KMS-11 (cell line): ENCODE data around the gene PLEKHM3.

Source experiments
- H2AFZ ChIP-seq: fragments of 200-600 bp; sonication (generic); 2 replicates; pipeline ENCODE4 v1.6.1; 2016; ENCODE audit warnings: antibody characterized with exemption, mixed run types, low read depth
- H3K27ac ChIP-seq: fragments of 200-600 bp; sonication (generic); 2 replicates; pipeline ENCODE4 v1.6.1; 2016; ENCODE audit warnings: mild to moderate bottlenecking, mixed run types
- H3K27me3 ChIP-seq: fragments of 200-600 bp; sonication (generic); 2 replicates; pipeline ENCODE4 v1.6.1; 2017; ENCODE audit warnings: mild to moderate bottlenecking, low read depth, mixed run types, moderate library complexity; ENCODE audit not compliant: insufficient read depth
- H3K36me3 ChIP-seq: fragments of 200-600 bp; sonication (generic); 2 replicates; pipeline ENCODE4 v1.6.1; 2017; ENCODE audit warnings: mild to moderate bottlenecking, mixed run types; ENCODE audit not compliant: insufficient read depth
- H3K4me1 ChIP-seq: fragments of 200-600 bp; sonication (generic); 2 replicates; pipeline ENCODE4 v1.6.1; 2016; ENCODE audit warnings: mild to moderate bottlenecking, low read depth, mixed run types; ENCODE audit not compliant: poor library complexity, severe bottlenecking
- H3K4me2 ChIP-seq: fragments of 200-600 bp; sonication (generic); 2 replicates; pipeline ENCODE4 v1.7.0; 2016; ENCODE audit warnings: mild to moderate bottlenecking, mixed run types
- H3K4me3 ChIP-seq: fragments of 200-600 bp; sonication (generic); IDR thresholded peaks from 2 replicates; pipeline ENCODE4 v1.6.1; 2017; ENCODE audit warnings: low read depth, low read length, mixed read lengths; ENCODE audit not compliant: insufficient read depth
- H3K79me2 ChIP-seq: fragments of 200-600 bp; sonication (generic); 2 replicates; pipeline ENCODE4 v1.6.1; 2016; ENCODE audit warnings: low read depth, mixed run types; ENCODE audit not compliant: insufficient read depth
- H3K9ac ChIP-seq: fragments of 200-600 bp; sonication (generic); 2 replicates; pipeline ENCODE4 v1.6.1; 2016; ENCODE audit warnings: mild to moderate bottlenecking, mixed run types
- H4K20me1 ChIP-seq: fragments of 200-600 bp; sonication (generic); 2 replicates; pipeline ENCODE4 v1.6.1; 2016; ENCODE audit warnings: mild to moderate bottlenecking, mixed run types; ENCODE audit not compliant: insufficient read depth
- TF ChIP-seq, protein P1 (sequence below): fragments of 200-600 bp; sonication (generic); conservative IDR thresholded peaks from 2 replicates; pipeline ENCODE4 v1.6.1; 2017; ENCODE audit warnings: low read depth, mild to moderate bottlenecking, antibody characterized with exemption, low read length, moderate library complexity, mixed read lengths

PLEKHM3 gene

DNA sequence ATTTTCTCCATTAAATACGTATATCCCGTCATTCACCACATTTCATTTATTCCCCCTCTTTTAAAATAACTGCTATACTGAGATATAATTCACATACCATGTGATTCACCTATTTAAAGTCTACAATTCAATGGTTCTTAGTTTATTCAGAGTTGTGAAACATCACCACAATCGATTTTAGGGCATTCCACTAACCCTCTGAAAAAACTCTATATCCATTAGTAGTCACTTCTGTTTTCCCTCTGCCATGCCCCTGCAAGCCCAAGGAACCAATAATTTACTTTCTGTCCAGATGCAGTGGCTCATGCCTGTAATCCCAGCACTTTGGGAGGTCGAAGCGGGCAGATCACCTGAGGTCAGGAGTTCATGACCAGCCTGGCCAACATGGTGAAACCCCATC lies 160.1 kb downstream of the PLEKHM3 start:
- Histone ChIP-seq H2AFZ (no peak overlapping the region), H3K79me2 (no peaks in the 10 kb centered on the region), H4K20me1 (no peaks in the 10 kb centered on the region), H3K4me1 (peaks cover 15% of the 10 kb centered on the region), H3K27ac (no peak overlapping the region), H3K9ac (no peak overlapping the region), H3K27me3 (no peaks in the 10 kb centered on the region), H3K4me3 (no peak overlapping the region), H3K36me3 (no peaks in the 10 kb centered on the region), H3K4me2 (no peak overlapping the region)
- TF ChIP-seq, protein P1, sequence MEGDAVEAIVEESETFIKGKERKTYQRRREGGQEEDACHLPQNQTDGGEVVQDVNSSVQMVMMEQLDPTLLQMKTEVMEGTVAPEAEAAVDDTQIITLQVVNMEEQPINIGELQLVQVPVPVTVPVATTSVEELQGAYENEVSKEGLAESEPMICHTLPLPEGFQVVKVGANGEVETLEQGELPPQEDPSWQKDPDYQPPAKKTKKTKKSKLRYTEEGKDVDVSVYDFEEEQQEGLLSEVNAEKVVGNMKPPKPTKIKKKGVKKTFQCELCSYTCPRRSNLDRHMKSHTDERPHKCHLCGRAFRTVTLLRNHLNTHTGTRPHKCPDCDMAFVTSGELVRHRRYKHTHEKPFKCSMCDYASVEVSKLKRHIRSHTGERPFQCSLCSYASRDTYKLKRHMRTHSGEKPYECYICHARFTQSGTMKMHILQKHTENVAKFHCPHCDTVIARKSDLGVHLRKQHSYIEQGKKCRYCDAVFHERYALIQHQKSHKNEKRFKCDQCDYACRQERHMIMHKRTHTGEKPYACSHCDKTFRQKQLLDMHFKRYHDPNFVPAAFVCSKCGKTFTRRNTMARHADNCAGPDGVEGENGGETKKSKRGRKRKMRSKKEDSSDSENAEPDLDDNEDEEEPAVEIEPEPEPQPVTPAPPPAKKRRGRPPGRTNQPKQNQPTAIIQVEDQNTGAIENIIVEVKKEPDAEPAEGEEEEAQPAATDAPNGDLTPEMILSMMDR = no peak

DNA sequence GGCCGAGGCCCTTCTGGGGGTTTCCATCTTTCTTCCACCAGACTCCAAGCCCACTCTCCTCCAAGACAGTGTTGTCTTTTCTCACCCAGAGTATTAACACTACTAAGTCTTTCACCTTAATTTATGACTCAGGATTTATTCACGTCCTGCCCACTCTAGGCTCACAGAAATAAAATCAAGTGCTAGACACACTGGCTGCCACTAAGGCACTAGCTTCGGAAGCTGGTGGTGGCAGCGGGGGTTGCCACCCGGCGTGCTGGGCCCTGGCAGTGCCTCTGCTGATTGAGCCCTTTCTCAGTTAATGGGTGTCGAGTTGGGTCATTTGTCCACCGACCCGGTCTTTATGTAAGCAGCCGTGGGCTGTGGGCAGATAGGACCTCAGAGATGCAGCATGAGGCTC lies 162.0 kb downstream of the PLEKHM3 start:
- TF ChIP-seq, protein P1 = no peak
- Histone ChIP-seq H3K4me2 (no peak overlapping the region), H3K4me3 (no peak overlapping the region)

DNA sequence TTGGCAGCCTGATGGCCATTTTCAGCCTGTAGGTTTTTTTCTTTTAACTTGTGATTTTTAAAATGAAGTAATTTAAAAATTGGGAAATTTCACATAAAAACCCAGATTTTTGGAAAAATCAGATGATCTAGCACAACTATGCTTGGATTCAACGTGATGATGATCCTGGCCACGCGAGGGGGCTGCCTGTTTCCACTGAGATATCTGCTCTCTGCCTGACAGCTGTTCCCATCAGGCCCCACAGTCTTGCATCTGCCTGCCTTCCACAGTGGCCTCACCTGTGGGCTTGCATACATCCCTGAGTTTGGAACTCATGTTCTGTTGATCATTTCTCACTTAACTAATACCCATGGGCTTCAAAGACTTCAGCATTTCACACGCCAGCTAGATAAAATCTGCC lies 163.5 kb downstream of the PLEKHM3 start:
- TF ChIP-seq, protein P1 = no peak
- H3K27ac ChIP-seq = no peak overlapping the region
- no peaks in the 10 kb centered on the region for H3K4me1 ChIP-seq
- H3K9ac ChIP-seq = no peak overlapping the region
- no peaks in the 10 kb centered on the region for H4K20me1 ChIP-seq
- no peak overlapping the region for H2AFZ ChIP-seq
- no peaks in the 10 kb centered on the region for H3K79me2 ChIP-seq
- no peak overlapping the region for H3K4me2 ChIP-seq
- no peaks in the 10 kb centered on the region for H3K36me3 ChIP-seq
- no peak overlapping the region for H3K4me3 ChIP-seq
- no peaks in the 10 kb centered on the region for H3K27me3 ChIP-seq

More for the DNA sequence above, 162.0 kb downstream of the PLEKHM3 start:
- H3K79me2 ChIP-seq = no peaks in the 10 kb centered on the region
- H3K36me3 ChIP-seq = no peaks in the 10 kb centered on the region
- H4K20me1 ChIP-seq = no peaks in the 10 kb centered on the region
- no peak overlapping the region for H3K27ac ChIP-seq
- no peaks in the 10 kb centered on the region for H3K4me1 ChIP-seq
- H2AFZ ChIP-seq = no peak overlapping the region
- H3K9ac ChIP-seq = no peak overlapping the region
- no peaks in the 10 kb centered on the region for H3K27me3 ChIP-seq

GRCh38 chr2:207860685-207861084 lies 164.6 kb downstream of the PLEKHM3 start:
- Histone ChIP-seq H3K4me3 (no peak overlapping the region), H3K4me1 (no peaks in the 10 kb centered on the region), H3K27ac (no peak overlapping the region), H3K9ac (no peak overlapping the region), H3K4me2 (no peak overlapping the region), H3K36me3 (no peaks in the 10 kb centered on the region), H3K79me2 (no peaks in the 10 kb centered on the region), H4K20me1 (no peaks in the 10 kb centered on the region), H3K27me3 (no peaks in the 10 kb centered on the region), H2AFZ (no peak overlapping the region)
- TF ChIP-seq, protein P1 = no peak
